Activated naive CD4-positive, alpha-beta T cell treated with Interleukin-2 at 50 U/mL for 16 hours (primary cell): ENCODE results near the gene RIT2.
"Not testable (repeated sequence)": the region's sequence is repeated elsewhere in the genome, so short reads cannot be mapped to it uniquely, and the experiment has no call there.

ENCODE experiments used
- DNase-seq: peaks from one replicate; pipeline ENCODE4 v3.0.0-alpha.2; 2020

Gene RIT2

DNA sequence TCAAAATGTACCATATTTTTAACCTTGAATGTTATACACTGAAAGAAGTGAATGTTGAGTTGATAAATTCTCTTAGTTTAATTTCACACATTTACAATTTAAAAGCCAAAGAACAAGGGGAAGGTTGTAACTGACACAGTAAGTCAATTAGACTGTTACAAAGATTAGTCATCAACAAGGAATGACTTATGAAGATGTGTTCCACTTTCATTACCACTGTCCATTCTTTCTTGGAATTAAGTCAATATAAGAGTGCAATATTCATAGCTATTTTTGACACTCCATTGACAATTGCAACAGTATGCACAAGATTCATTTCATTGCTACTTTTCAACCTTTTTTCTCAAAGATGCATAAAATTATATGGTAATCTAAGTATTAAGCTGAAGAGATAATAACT, 291.3 kb downstream of the RIT2 start:
- no peak for DNase-seq

DNA sequence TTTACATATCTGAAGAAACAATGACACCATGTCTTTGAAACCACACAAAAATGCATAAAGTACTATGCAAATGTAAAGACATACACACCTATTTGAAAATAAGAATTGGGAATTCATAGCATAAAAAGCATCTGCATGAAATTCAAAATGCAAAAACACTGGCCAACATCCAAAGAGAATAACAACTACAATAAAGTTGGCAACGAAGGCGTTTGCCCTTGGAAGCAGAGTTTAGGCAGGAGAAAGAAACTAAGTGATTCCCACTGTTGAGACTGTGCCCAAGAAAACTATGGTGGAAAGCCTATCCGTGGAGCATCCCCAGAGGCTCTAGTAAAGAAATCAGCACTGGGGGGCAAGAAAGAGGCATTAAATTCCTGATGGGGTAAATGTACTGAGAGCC, 292.8 kb downstream of the RIT2 start:
- DNase-seq, result no peak

DNA sequence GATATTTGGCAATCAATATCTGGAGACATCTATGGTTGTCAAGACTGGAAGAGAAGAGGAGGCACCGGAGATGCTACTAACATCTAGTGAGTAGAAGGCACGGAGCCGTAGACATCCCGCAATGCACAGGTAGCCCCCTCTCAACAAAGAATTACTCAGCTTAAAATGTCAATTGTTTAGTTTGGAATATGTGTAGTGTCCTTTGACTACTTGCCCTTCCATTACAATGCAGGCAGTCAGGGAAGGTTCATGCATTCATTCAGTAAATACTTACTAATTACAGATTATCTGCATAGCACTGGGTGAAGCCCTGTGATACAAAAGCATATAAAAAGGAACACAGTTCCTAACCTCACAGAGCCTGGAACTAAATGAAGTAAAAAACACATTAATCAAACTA, 294.0 kb downstream of the RIT2 start:
- no peak for DNase-seq

DNA sequence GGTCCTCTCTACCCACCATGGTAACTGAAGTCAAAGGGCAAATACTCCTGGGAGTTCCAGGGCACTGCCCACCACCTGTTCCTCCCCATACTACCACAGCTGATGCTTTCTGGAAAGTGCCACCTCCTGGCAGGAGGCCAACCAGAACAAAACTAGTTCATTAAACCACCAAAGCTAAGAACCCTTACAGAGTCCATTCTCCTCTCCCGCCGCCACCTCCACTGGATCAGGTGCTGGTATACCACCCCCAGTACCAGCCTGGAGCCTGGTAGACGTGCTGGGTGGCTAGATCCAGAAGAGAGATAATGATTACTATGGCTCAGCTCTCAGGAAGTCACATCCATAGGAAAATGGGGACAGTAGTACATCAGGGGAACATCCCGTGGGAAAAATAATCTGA, 300.9 kb downstream of the RIT2 start:
- no peak for DNase-seq

DNA sequence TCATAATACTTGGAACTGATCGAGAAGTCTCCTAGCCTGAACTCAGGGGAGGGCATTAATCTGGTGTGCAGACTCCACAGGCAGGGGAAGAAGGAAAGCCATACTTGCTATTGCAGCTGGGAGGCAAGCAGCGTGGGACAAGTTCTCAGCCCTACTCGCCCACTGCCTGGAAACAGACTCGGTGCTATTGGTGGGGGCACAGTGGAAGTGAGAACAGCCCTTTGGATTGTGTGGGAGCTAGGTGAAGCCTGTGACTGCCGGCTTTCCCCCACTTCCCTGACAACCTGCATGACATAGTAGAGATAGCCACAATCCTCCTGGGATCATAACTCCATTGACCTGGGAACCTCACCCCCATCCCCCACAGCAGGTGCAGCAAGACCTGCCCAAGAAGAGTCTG, 301.3 kb downstream of the RIT2 start:
- DNase-seq, result no peak

DNA sequence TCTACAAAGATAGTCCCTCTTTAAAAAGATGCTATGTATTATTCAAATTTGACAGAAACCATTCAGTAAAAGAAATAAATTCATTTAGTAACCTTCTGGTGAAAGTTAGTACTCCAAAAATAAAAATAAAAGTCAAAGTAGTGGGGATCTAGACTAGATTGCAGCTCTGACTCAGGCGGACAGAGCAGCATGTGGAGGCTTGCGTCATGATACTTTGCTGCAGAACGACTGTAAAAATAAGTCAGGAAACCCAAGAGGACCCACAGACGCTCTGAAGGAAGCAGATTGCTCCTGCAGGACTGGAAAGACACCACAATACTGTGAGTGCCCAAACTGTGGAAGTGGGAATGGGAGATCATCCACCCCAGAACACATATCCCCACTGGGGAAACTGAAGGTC, 301.9 kb downstream of the RIT2 start:
- no peak for DNase-seq

DNA sequence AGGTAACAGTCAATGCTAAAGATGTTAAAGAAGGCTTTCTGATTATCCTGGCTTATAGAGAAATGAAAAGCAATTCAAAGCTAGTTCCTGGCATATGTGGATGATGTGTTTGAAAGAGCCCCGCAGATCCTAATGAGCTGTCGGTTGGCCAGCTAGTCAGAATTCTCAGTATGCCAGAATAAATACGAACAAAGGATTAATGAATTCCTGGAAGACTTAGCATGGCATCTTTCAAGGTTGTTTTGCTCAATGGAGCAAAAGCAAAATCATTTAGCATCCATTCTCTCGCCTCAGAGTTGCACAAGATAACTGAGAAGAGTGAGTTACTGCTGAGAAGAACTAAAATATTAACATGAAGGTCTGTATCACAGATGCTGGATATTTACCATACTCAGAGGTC, 307.6 kb downstream of the RIT2 start:
- DNase-seq, result no peak

DNA sequence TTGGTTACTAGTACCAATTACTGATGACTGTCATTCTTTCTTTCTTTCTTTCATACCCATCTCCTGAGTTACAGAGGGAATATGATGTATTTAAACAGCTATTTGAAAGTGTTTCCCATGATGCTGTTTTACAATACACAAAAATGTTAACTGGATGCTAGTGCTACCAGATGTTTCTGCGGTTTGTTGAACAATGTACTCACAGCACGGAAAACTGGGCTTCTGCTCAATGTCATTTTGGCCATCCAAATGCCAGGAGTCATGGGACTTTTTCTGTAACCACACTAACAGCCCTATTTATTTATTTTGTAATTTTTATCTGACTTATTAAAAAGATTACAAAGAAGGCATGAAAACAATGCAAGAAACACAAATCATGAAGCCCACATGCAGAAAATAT, 313.8 kb downstream of the RIT2 start:
- no peak for DNase-seq

DNA sequence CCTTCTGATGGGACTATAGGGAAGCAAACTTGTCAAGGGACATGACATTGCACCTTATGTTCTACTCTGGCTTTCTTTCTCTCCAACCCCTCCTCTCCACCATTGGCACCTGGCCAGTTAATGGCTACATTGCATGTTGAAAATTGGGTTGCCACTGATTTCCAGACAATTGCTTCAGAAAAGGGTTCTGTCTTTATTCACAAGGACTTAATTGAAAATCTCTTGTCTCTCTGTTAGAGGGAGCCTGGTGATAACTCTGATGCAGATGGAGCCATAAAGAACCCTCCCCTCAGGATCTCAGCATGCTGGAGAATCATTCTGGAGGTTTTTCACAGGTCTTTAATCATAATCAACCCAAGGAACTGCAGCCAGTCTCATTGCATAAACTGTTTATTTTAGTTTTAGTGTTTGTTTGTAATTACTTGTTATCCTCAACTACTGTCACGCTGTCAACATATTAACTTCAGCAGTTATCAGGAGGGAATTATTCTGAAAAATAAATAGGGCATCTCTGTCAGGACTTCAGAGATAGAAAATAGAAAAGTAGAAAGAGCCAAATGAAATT, 316.8 kb downstream of the RIT2 start:
- DNase-seq, result no peak

DNA sequence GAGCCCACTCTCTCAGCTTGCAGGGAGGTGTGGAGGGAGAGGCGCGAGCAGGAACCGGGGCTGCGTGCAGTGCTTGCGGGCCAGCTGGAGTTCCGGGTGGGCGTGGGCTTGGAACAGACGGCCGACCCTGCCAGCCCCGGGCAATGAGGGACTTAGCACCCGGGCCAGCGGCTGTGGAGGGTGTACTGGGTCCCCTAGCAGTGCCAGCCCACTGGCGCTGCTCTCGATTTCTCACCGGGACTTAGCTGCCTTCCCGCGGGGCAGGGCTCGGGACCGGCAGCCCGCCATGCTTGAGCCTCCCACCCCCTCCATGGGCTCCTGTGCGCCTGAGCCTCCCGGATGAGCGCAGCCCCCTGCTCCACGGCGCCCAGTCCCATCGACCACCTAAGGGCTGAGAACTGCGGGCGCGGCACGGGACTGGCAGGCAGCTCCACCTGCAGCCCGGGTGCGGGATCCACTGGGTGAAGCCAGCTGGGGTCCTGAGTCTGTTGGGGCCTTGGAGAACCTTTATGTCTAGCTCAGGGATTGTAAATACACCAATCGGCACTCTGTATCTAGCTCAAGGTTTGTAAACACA, 320.2 kb downstream of the RIT2 start:
- DNase-seq, result not testable (repeated sequence)

DNA sequence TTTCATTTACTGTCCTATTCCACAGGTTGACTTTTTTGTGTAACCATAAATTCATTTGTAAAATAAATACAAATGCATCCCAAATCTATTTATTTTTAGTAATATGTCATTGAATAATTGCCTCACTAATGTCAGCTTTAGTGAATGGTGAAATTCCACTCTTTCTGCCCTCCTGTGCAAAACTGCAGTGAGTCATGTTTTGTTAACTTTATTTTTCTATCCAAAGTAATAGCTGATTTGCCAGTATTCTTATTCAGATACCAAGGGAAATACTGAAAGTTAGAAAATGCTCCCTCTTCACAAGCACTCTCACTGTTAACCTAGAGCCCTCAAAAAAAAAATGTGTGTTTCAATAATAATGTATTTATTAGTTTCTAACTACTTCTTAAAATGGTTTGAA, 322.8 kb downstream of the RIT2 start:
- no peak for DNase-seq

DNA sequence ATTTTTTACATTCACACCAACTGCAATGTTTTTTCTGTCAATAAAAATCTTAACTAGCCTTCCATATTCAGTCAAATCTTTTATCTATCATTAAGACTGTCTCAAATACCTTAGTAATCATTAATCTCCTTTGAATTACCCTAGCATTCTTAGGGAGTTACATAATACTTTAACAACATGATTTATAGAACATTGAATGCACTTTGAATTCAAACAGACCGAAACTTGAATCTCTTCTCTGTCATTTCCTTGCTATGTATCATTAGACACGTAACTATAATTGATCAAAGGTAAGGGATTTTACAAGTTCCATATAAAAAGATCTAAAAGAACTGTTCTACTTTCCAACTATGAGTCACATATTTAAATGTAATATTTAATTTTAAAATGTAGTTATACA, 330.9 kb downstream of the RIT2 start:
- DNase-seq, result no peak

DNA sequence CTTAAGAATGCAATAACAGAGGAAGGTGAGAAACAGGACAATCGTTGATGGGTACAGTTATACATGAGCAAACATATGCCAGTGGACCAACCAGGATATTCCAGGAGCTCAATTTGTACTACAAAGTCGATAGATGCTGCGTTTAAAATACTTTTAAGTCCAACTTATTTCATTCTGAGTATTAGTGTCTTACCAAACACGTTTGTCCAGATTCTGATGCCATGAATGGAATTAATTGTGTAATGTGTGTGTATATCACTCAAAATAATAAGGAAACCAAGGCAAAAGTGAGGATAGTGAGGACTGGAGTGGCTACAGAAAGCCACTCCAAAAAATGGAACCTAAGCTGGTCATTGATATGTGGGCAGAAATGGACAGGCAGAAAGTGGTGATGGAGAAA, 332.6 kb downstream of the RIT2 start:
- no peak for DNase-seq

DNA sequence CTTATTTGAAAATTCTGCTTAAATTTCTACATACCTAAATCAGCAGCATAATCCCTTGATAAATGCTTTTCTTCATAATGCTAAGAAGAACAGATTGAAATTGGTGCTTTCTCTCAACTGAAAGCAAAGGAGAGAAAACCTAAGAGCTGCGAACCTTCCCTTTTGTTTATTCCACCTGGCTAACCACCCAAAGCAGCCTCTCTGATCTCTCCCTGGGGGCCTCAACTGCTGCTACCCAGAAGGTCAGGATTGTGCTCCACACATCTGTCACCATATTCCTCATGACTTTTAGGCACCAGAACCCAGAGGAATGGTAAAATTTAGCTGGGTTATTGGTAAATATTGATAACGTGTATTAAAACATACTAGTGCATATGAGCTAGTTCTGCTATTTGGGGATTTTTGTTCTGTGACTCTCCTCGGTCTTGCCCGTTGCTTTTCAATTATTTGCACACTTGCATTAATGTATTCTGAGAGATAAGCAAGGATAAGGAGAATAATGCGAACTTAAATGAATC, 334.1 kb downstream of the RIT2 start:
- no peak for DNase-seq

DNA sequence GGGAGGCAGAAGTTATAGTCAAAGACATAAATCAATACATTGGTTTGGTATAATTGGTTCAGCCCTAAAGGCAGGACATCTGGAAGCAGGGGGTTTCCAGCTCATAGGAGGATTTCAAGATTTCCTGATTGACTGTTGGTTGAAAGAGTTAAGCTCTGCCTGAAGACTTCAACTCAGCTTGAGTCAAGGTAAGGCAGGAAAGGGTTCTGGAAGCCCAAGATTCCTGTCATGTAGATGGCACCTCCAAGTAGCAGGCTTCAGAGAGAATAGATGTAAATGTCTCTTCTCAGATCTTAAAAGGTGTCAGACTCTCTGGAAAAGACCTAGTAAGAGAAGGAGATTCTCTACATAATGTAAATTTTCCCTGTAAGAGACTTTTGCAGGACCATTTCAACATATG, 335.3 kb downstream of the RIT2 start:
- DNase-seq, result no peak

DNA sequence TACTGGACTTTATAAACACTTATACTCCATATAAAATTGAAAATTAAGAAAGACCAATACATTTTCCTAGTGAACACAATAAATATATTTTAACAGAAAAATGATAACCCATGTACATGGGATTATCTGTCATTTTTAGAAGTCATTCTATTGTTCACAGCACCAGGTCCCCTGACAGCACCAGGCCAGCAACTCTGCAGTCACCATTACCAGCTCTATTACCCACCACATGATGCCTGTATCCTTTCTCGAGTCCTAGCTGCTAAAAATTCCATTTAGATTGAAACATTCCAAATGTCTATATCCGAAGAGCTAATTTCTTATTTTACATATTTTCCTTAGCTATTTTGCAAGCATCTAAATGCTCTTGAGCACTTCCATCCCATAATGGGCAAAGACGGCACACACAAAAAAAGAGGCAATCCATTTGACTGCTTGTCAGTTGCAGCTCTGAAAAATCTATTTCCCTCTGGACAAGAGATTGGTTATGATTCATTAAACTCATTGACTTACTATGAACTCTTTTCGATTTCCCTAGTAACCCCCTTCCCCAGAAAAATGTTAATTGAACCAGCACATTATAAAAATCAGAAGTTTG, 336.9 kb downstream of the RIT2 start:
- DNase-seq, result no peak

DNA sequence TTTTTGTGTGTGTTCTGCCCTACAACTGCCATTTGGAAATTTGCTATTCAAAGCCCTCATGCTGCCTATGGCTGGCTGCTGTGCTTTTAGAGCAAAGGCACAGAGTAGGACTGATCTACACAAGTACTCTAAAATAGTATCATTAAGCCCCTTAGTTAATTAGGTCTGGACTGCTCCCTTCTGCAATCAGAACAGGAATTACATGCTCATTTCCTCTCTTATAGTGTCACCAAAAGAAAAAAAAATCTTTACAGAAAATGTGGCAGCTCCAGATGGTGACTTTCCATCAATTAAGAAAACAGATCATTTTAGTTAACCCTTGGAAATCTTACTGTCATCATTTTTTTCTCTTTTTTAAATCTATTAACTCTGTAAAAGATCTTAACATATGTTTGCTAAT, 337.5 kb downstream of the RIT2 start:
- no peak for DNase-seq

DNA sequence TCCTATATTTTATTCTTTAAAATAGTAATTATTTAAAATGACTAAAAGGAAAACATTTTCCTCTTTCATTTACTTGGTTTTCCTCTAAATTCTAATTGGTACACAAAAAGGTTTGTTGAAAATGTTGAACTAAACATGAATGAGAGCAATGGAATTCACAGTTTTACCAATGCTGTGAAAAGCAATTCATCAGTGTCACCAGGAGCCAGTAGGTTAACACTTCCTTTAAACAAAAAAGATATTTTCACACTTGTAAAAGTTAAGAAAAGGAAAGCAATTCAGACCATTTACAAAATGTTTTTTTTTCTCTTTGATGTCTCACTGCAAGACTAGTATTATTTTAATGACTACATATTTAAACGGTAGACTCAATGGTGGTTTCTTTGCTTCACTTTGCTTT, 341.6 kb downstream of the RIT2 start:
- no peak for DNase-seq

DNA sequence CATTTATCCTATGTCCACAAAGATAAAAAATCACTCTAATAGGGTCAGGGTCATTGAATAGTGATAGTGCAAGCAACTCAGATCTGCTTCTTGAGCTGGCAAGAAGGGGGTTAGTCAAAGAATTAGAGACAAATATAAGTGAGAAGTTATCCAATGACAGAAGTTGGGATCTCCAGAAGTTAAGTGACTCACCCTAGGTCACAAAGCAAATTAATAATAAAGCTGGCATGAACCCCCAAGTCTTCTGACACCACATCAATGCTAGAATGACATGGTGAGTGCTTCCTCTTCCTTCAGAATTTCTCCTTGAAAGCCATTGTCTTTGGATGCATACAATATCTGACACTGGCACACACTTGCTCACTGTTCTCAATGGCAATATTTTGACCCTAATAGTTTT, 343.5 kb downstream of the RIT2 start:
- no peak for DNase-seq

DNA sequence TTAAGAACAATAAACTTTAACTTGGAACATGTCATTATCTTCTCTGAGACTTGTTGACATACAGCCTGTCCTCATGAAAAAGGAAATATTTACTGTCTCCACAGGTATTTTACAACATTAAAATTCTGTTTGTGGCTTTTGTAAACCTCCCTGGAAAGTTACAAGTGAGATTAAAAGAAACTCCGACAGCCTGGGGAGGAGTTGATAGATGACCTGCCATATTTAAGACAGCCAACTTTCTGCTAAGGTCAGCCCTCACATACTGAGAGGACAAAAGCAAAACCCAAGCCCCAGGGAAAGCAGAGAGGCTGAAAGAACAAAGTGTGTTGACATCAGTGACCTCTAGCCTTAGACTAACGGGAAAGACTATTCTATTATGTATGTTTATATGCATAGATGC, 350.2 kb downstream of the RIT2 start:
- DNase-seq, result no peak

DNA sequence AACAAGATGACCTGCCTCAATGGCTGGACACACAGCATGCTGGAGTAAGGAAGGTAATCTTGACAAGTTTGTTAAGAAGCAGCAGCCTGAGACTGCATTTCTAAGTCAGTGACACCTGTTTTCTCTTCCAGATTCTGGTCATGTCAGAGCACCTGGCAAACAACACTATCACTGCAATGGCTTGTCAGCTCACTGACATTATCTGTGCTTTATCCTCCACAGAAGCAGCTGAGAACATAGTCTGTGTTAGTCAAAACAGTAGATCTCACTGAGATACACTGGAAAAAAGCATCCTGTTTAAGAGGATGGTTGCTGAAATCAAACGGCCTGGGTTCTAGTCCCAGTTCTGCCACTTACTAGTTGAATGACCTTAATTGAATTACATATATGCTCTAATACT, 355.2 kb downstream of the RIT2 start:
- no peak for DNase-seq

DNA sequence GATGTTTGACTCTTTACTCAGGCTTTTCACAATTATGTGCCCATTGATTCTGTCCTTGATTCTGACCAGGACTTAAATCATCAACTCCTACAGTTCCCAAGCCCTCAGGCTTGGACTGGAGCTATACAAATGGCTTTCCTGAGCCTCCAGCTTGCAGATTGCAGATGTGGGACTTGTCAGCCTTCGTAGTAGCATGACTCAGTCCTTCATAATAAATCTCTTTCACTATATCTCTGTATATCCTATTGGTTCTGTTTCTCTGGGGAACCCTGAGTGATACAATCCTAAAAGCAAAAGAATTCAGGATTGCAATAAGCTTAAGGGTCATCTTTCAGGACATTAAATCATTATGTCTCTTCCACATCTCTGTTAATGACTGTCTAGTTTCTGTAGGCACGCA, 356.6 kb downstream of the RIT2 start:
- DNase-seq, result no peak

DNA sequence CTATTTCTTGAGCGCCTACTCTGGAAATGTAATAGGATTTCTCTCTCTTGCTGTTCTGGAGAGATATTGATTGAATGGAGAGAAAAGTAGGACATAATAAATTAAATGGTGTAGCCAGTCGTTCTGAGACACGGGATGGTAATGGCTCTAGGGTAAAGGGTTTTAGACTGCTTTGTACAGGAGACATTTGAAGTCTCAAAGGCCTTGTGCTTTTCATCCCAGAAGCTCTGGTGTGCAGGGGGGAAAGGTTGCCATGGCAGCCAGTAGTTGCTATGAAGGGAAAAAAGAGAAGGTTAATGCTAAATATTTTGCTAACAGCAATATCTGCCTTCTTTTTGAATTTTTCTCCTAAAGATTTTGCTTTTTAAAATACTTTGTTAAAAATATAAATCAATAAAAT, 359.3 kb downstream of the RIT2 start:
- DNase-seq, result no peak

DNA sequence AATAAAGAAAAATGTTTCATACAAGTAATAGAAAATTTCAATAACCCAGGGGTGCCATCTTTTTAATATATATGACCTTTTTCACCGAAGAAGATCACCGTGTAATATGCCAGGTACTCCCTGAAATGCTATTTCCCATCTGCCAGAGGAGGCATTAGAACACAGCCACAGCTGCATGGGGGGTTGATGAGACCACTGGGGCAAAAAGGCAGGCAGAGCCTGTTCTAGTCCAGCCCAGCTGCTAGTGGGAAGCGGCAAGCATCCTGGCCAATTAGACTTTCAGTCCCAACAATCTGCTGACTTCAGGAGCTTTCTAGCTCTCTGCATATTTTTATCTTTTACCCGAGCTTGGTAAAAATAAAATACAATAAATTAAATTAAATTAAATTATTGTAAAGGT, 362.6 kb downstream of the RIT2 start:
- no peak for DNase-seq

DNA sequence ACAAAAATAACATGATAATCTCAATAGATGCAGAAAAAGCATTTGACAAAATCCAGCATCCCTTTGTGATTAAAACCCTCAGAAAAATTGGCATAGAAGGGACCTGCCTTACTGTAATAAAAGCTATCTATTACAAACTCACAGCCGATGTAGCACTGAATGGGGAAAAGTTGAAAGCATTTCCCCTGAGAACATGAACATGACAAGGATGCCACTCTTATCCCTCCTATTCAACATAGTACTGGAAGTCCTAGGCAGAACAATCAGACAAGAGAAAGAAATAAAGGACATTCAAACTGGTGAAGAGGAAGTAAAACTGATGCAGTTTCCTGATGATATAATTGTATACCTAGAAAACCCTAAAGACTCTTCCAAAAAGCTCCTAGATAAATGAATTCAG, 368.7 kb downstream of the RIT2 start:
- no peak for DNase-seq
